Parathyroid adenoma (tissue), 2 donors: ENCODE results near the gene SLC35B4.

ENCODE experiments used
- H2AFZ ChIP-seq: fragments of 300-600 bp; sonication (generic); one replicate; pipeline ENCODE4 v1.7.0; 2017; ENCODE audit warnings: antibody characterized with exemption, mild to moderate bottlenecking
- H3K27ac ChIP-seq: fragments of 300-600 bp; sonication (generic); one replicate; pipeline ENCODE4 v1.7.0; 2017
- H3K27me3 ChIP-seq: fragments of 300-600 bp; sonication (generic); one replicate; pipeline ENCODE4 v1.7.0; 2017; ENCODE audit warnings: low read length; ENCODE audit not compliant: control insufficient read depth, insufficient read depth
- H3K36me3 ChIP-seq: fragments of 300-600 bp; sonication (generic); one replicate; pipeline ENCODE4 v1.7.0; 2017; ENCODE audit warnings: low read length; ENCODE audit not compliant: control insufficient read depth, insufficient read depth
- H3K4me1 ChIP-seq: fragments of 300-600 bp; sonication (generic); one replicate; pipeline ENCODE4 v1.7.0; 2017; ENCODE audit warnings: control low read depth
- H3K4me2 ChIP-seq: fragments of 300-600 bp; sonication (generic); one replicate; pipeline ENCODE4 v1.7.0; 2017; ENCODE audit warnings: low read length
- H3K4me3 ChIP-seq: fragments of 300-600 bp; sonication (generic); one replicate; pipeline ENCODE4 v1.7.0; 2017; ENCODE audit warnings: low read depth, low read length
- H3K79me2 ChIP-seq: fragments of 300-600 bp; sonication (generic); one replicate; pipeline ENCODE4 v1.7.0; 2017; ENCODE audit warnings: control low read depth
- H3K9ac ChIP-seq: fragments of 300-600 bp; sonication (generic); one replicate; pipeline ENCODE4 v1.7.0; 2017; ENCODE audit warnings: mild to moderate bottlenecking
- H3K9me3 ChIP-seq: fragments of 300-600 bp; sonication (generic); one replicate; pipeline ENCODE4 v1.7.0; 2017; ENCODE audit warnings: low read length; ENCODE audit not compliant: control insufficient read depth
- TF ChIP-seq, protein P1 (sequence below): fragments of 300-600 bp; sonication (generic); IDR thresholded peaks from one replicate; pipeline ENCODE4 v1.7.0; 2017; ENCODE audit warnings: antibody characterized with exemption, mild to moderate bottlenecking
- donor health status: primary hyperparathyroidism.

The SLC35B4 gene

GRCh38 chr7:134284011-134284410, 32.7 kb downstream of the SLC35B4 start:
- no peaks in the 10 kb centered on the region for H3K9me3 ChIP-seq
- H3K4me3 ChIP-seq: no peak overlapping the region
- no peaks in the 10 kb centered on the region for H3K36me3 ChIP-seq
- H3K4me1 ChIP-seq: no peaks in the 10 kb centered on the region
- H3K27ac ChIP-seq: no peak overlapping the region
- no peak overlapping the region for H2AFZ ChIP-seq
- no peak overlapping the region for H3K9ac ChIP-seq
- H3K27me3 ChIP-seq: no peaks in the 10 kb centered on the region
- no peaks in the 10 kb centered on the region for H3K79me2 ChIP-seq
- TF ChIP-seq, protein P1, sequence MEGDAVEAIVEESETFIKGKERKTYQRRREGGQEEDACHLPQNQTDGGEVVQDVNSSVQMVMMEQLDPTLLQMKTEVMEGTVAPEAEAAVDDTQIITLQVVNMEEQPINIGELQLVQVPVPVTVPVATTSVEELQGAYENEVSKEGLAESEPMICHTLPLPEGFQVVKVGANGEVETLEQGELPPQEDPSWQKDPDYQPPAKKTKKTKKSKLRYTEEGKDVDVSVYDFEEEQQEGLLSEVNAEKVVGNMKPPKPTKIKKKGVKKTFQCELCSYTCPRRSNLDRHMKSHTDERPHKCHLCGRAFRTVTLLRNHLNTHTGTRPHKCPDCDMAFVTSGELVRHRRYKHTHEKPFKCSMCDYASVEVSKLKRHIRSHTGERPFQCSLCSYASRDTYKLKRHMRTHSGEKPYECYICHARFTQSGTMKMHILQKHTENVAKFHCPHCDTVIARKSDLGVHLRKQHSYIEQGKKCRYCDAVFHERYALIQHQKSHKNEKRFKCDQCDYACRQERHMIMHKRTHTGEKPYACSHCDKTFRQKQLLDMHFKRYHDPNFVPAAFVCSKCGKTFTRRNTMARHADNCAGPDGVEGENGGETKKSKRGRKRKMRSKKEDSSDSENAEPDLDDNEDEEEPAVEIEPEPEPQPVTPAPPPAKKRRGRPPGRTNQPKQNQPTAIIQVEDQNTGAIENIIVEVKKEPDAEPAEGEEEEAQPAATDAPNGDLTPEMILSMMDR: no peak
- H3K4me2 ChIP-seq: no peak overlapping the region

GRCh38 chr7:134280508-134280907, 36.2 kb downstream of the SLC35B4 start:
- H3K4me1 ChIP-seq: no peaks in the 10 kb centered on the region
- no peak overlapping the region for H3K4me2 ChIP-seq
- H2AFZ ChIP-seq: no peak overlapping the region
- H3K9ac ChIP-seq: no peak overlapping the region
- no peaks in the 10 kb centered on the region for H3K36me3 ChIP-seq
- no peak overlapping the region for H3K4me3 ChIP-seq
- TF ChIP-seq, protein P1: no peak
- H3K79me2 ChIP-seq: no peaks in the 10 kb centered on the region
- H3K27me3 ChIP-seq: no peaks in the 10 kb centered on the region
- H3K9me3 ChIP-seq: no peaks in the 10 kb centered on the region
- no peak overlapping the region for H3K27ac ChIP-seq

- no peak overlapping the region for H3K27ac ChIP-seq
- H3K79me2 ChIP-seq: no peaks in the 10 kb centered on the region
- H3K9ac ChIP-seq: no peak overlapping the region
- no peak overlapping the region for H3K4me2 ChIP-seq
- TF ChIP-seq, protein P1: no peak
- no peak overlapping the region for H2AFZ ChIP-seq
- no peaks in the 10 kb centered on the region for H3K27me3 ChIP-seq
- no peaks in the 10 kb centered on the region for H3K36me3 ChIP-seq
- H3K4me3 ChIP-seq: no peak overlapping the region
- H3K9me3 ChIP-seq: no peaks in the 10 kb centered on the region
- no peaks in the 10 kb centered on the region for H3K4me1 ChIP-seq
These were observed 36.8 kb downstream of the SLC35B4 start for GRCh38 chr7:134279898-134280297.

DNA sequence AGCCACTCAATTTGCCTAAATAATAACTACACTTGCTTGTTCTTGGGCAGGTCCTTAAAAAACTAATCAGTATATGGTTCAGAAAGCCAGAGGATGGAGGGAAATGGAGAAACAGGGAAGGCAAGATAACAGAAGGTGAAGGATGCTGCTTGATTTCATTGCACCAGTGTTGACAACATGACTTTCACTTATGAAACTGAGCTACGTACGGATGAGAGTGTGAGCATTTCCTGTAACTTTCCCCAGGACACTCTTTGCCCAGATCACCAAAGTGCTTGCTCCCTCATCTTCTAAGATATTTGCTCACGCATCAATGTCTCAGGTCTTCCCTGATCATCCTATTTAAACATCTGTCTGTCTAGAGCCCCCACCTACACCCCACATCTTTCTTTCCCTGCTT, 37.4 kb downstream of the SLC35B4 start:
- H3K9me3 ChIP-seq: no peaks in the 10 kb centered on the region
- no peaks in the 10 kb centered on the region for H3K4me1 ChIP-seq
- H3K4me3 ChIP-seq: no peak overlapping the region

More for the DNA sequence above, 37.4 kb downstream of the SLC35B4 start:
- no peak overlapping the region for H3K27ac ChIP-seq
- no peak overlapping the region for H2AFZ ChIP-seq
- TF ChIP-seq, protein P1: no peak
- no peak overlapping the region for H3K4me2 ChIP-seq
- no peak overlapping the region for H3K9ac ChIP-seq
- no peaks in the 10 kb centered on the region for H3K79me2 ChIP-seq
- no peaks in the 10 kb centered on the region for H3K27me3 ChIP-seq
- H3K36me3 ChIP-seq: no peaks in the 10 kb centered on the region
